ENCODE measurements around the gene CDH3. TPM values are rescaled to one million over a fixed set of nuclear protein-coding genes. Genes with fewer than 3 reads are reported as not detected.

The CDH3 gene
- total and polyA plus RNA-seq, 2 of the 8 experiments (the other 6 are each of a cell fraction or from before 2014, with no cell fraction given), result 146 to 171 TPM

- no peak for TF ChIP-seq CHD7 (IDR thresholded peaks at IDR 0.05; ENCODE audit: insufficient replicate concordance, low read length)
- no peak for TF ChIP-seq CEBPB (IDR thresholded peaks at IDR 0.05; ENCODE audit: low read depth, low read length)
These were observed 51.4 kb downstream of the CDH3 start (continued) for GRCh38 chr16:68696514-68696913.
